Skeletal muscle tissue (tissue), 4 donors: ENCODE data around the gene SLC16A11. TPM values are rescaled to one million over a fixed set of nuclear protein-coding genes. Genes with fewer than 3 reads are reported as not detected.

ENCODE experiments used
- H3K27ac ChIP-seq: one replicate; pipeline ENCODE4 v1.7.0; 2013; ENCODE audit warnings: mild to moderate bottlenecking, low read depth, low read length, inconsistent platforms
- H3K27me3 ChIP-seq, 3 donors: one replicate each; pipeline ENCODE4 v1.7.0; 2013; ENCODE audit warnings: low read length in 3 of 3; ENCODE audit not compliant: control insufficient read depth in 3 of 3, insufficient read depth in 3 of 3
- H3K36me3 ChIP-seq, 3 donors: one replicate each; pipeline ENCODE4 v1.7.0; 2013; ENCODE audit warnings: low read length in 3 of 3; ENCODE audit not compliant: control insufficient read depth in 3 of 3, insufficient read depth in 3 of 3
- H3K4me1 ChIP-seq, 3 donors: one replicate each; pipeline ENCODE4 v1.7.0; 2013; ENCODE audit warnings: low read length in 3 of 3, mild to moderate bottlenecking in 3 of 3; ENCODE audit not compliant: control insufficient read depth in 3 of 3, insufficient read depth in 3 of 3
- H3K4me3 ChIP-seq, 3 donors: one replicate each; pipeline ENCODE4 v1.7.0; 2013; ENCODE audit warnings: low read length in 3 of 3
- H3K9ac ChIP-seq, 3 donors: one replicate each; pipeline ENCODE4 v1.7.0; 2013; ENCODE audit warnings: low read length in 3 of 3, mild to moderate bottlenecking in 3 of 3, moderate library complexity in 2 of 3, low read depth in 1 of 3
- H3K9me3 ChIP-seq, 3 donors: one replicate each; pipeline ENCODE4 v1.7.0; 2013; ENCODE audit warnings: low read length in 3 of 3; ENCODE audit not compliant: control insufficient read depth in 3 of 3
- total RNA-seq: library from RNA; depleted of rRNA; stranded (reverse); fragments of >200 nt; gene quantifications from one replicate; pipeline ENCODE4 v1.2.3, GENCODE V29; 2014
- donor health status: Osteomylitis.

Gene SLC16A11
- total RNA-seq, 1 donor from 2014 or later: not detected

DNA sequence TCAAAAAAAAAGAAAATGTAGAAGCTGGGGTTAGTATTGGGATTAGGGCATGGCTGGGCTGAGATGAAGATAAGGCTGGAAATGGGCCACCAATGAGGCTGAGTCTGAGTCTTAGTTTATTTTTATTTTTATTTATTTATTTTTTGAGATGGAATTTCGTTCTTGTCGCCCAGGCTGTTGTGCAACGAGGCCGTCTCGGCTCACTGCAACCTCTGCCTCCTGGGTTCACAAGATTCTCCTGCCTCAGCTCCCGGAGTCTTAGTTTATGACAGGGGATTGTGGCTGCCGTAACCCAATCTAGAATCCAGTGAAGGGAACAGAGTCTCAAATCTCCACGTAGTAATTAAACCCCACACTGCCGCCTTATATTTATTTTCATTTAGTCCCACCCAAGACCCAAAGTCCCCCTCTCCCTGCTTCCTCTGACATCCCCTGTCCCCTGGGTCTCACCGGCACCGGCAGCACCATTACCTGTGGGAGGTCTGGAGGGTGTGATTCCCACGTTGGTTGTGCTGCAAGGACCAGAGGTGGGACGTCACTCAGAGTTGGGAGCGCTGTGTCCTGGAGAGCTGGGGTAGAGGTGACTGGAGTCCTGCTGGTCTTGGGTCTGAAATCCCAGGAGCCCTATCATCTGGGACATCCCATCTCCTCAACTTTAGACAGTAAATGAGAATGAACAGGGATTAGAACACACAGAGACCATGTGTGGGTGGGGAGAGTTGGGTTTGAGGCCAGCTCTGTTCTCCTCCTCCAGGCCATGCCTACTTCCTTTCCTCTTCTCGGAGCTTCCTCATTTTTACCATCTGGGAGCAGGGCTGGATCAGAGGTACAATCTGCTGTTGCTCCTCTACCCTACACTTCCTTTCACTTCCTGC lies 35.9 kb upstream of the SLC16A11 start, which contains the start of gene CLEC10A:
CLEC10A (minus strand) TSS at position 671 of the 875 bp plus-strand sequence. CDS start 1,439 bp downstream, outside the sequence.
- no peaks in the 10 kb centered on the region for H3K9me3 ChIP-seq
- H3K9ac ChIP-seq: no peak within 1 kb of the TSS
- no peaks in the 10 kb centered on the region for H3K36me3 ChIP-seq
- H3K27ac ChIP-seq: peak within 1 kb of the TSS; percentile 69
- H3K4me1 ChIP-seq: peaks cover 0 to 10% (median 10%) of the 10 kb centered on the region in 3 donors
- H3K4me3 ChIP-seq: peak within 1 kb of the TSS; percentile 13 to 56 (median 36)
- H3K27me3 ChIP-seq: peaks cover 0 to 4% (median 3%) of the 10 kb centered on the region in 3 donors

DNA sequence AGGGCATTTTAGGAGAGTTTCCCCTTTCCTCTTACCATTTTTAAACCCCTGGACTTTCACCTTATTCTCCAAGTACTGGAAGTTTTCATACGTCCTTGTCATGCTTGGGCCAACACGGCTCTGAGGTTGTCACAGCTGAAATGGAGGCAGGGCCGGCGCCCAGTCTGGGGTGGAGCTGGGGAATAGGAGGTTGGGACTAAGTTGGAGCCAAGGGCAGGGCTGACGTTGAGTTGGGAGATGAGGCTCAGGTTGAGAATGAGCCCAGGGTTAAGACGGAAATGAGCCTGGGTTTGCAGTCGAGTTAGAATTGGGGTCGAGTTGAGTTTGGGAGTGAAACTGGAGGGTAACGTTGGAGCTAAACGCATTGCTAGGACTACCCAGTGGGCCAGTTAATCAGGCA lies 34.8 kb upstream of the SLC16A11 start:
- peaks cover 0 to 10% (median 10%) of the 10 kb centered on the region in 3 donors for H3K4me1 ChIP-seq
- no peak overlapping the region for H3K27ac ChIP-seq
- peaks cover 0 to 4% (median 3%) of the 10 kb centered on the region in 3 donors for H3K27me3 ChIP-seq
- no peaks in the 10 kb centered on the region for H3K36me3 ChIP-seq
- no peak overlapping the region for H3K9ac ChIP-seq
- H3K4me3 ChIP-seq: no peak overlapping the region
- H3K9me3 ChIP-seq: no peaks in the 10 kb centered on the region

GRCh38 chr17:7077911-7078546 lies 34.1 kb upstream of the SLC16A11 start:
- Histone ChIP-seq H3K36me3 (no peaks in the 10 kb centered on the region), H3K9me3 (no peaks in the 10 kb centered on the region), H3K9ac (no peak overlapping the region), H3K27ac (no peak overlapping the region), H3K27me3 (peaks cover 0 to 4% (median 3%) of the 10 kb centered on the region in 3 donors), H3K4me3 (no peak overlapping the region), H3K4me1 (peaks cover 0 to 10% (median 10%) of the 10 kb centered on the region in 3 donors)

- Histone ChIP-seq H3K36me3 (no peaks in the 10 kb centered on the region), H3K9me3 (no peaks in the 10 kb centered on the region), H3K4me1 (peaks cover 0 to 2% (median 2%) of the 10 kb centered on the region in 3 donors), H3K27ac (no peak overlapping the region), H3K27me3 (peaks cover 0 to 6% (median 0%) of the 10 kb centered on the region in 3 donors), H3K9ac (no peak overlapping the region), H3K4me3 (no peak overlapping the region)
Observed at GRCh38 chr17:7074931-7075330, 31.0 kb upstream of the SLC16A11 start.

- Histone ChIP-seq H3K27ac (no peak overlapping the region), H3K9me3 (no peaks in the 10 kb centered on the region), H3K4me3 (no peak overlapping the region), H3K4me1 (no peaks in the 10 kb centered on the region), H3K9ac (no peak overlapping the region), H3K27me3 (peaks cover 0 to 6% (median 0%) of the 10 kb centered on the region in 3 donors), H3K36me3 (no peaks in the 10 kb centered on the region)
Observed at GRCh38 chr17:7072406-7072805, 28.5 kb upstream of the SLC16A11 start.

DNA sequence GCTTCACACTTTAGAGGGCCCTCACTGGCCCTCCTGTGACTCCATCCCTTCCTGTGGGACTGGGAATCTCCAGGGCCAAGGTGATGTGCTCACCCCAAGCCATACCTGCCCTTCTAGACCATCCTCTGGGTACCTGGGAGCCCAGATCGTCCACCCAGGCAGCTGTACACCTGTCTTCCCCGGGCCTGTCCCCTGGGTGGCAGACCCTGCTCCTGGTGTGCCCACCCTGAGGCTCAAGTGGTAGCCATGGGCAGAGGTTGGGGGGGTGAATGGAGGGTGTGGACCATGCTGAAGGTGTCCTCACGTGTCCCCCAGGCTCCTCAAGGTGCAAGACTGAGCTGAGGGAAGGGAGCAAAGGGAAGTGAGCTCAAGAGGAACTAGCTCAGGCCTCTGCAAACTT lies 26.8 kb upstream of the SLC16A11 start:
- Histone ChIP-seq H3K36me3 (no peaks in the 10 kb centered on the region), H3K27ac (no peak overlapping the region), H3K27me3 (peaks cover 0 to 4% (median 3%) of the 10 kb centered on the region in 3 donors), H3K9ac (no peak overlapping the region), H3K4me3 (no peak overlapping the region), H3K9me3 (no peaks in the 10 kb centered on the region), H3K4me1 (no peaks in the 10 kb centered on the region)

- no peaks in the 10 kb centered on the region for H3K9me3 ChIP-seq
- no peak overlapping the region for H3K27ac ChIP-seq
- H3K4me1 ChIP-seq: no peaks in the 10 kb centered on the region
- H3K27me3 ChIP-seq: peaks cover 3 to 21% (median 6%) of the 10 kb centered on the region in 3 donors
- H3K9ac ChIP-seq: no peak overlapping the region
- no peaks in the 10 kb centered on the region for H3K36me3 ChIP-seq
- H3K4me3 ChIP-seq: no peak overlapping the region
Observed at GRCh38 chr17:7068268-7068667, 24.4 kb upstream of the SLC16A11 start.

- no peaks in the 10 kb centered on the region for H3K9me3 ChIP-seq
- no peak overlapping the region for H3K9ac ChIP-seq
- no peak overlapping the region for H3K27ac ChIP-seq
- no peaks in the 10 kb centered on the region for H3K36me3 ChIP-seq
- no peaks in the 10 kb centered on the region for H3K4me1 ChIP-seq
- peaks cover 3 to 21% (median 6%) of the 10 kb centered on the region in 3 donors for H3K27me3 ChIP-seq
- no peak overlapping the region for H3K4me3 ChIP-seq
Observed at GRCh38 chr17:7067198-7067597, 23.3 kb upstream of the SLC16A11 start.

DNA sequence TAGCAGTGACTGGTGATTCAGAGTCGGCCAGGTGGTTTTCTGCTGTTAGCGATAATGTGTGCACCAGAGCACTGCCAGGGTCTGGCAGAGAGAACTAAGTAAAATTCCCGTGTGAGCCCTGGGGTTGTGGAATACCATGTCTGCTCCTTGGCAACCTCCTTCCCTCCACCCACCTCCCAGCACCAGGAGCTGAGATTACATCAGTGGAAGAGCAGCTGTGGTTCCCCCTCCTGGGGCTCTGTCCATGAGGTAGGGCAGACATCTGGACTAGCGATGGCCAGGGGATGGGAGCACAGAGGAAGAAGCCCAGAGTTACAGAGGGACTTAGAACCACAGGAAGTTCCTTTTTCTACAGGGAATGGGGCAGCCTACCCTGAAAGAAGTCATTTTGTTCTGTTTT lies 20.4 kb upstream of the SLC16A11 start:
- Histone ChIP-seq H3K9me3 (no peaks in the 10 kb centered on the region), H3K36me3 (no peaks in the 10 kb centered on the region), H3K4me1 (no peaks in the 10 kb centered on the region), H3K9ac (no peak overlapping the region), H3K27me3 (peaks cover 3 to 23% (median 6%) of the 10 kb centered on the region in 3 donors), H3K27ac (no peak overlapping the region), H3K4me3 (no peak overlapping the region)
